ENCODE measurements around the gene WDFY3. TPM values are rescaled to one million over a fixed set of nuclear protein-coding genes. Genes with fewer than 3 reads are reported as not detected.

Gene WDFY3
- total and polyA plus RNA-seq, 2 donors (not counting 1 experiment from before 2014, with no cell fraction given), result 0.05 to 0.36 TPM

DNA sequence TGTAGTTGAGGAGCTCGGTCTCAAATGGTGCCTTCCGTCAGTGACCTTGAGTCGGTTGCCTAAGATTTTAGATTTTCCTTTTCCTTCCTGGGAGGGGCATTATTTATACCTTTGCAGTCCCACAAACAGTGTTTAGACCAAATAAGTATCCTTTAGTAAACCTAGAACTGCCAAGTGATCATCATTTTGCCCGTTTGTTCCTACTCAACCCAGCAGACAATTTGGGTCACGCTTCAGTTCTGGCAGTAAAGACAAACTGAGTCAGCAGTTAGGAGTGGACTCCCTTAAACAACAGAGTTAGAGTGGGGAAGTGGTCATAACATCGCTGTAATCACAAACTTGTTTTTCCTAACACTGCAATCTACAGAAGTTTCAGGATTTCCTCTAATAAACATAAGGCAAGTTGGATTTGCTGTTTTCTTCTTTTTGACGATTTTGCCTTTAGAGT is 777 bp upstream of the WDFY3 start:
- no peaks in the 10 kb centered on the region for H3K9me3 Mint-ChIP-seq (ENCODE audit: insufficient read depth)
- Histone ChIP-seq H3K4me3 (ENCODE audit: control extremely low read depth in 1 of 5, extremely low read depth in 1 of 5, insufficient read depth in 1 of 5, low read depth in 2 of 5, low read length in 4 of 5) (peak overlapping the region in 2 of 5 experiments; percentile 39 to 46), H2AFZ (ENCODE audit: insufficient read depth, low read depth, low read length, poor library complexity, severe bottlenecking) (peak overlapping the region; percentile 58), H3K27me3 (replicated peaks in 1 of 4; ENCODE audit: control extremely low read depth in 1 of 4, control insufficient read depth in 3 of 4, insufficient read depth in 4 of 4, low read length in 3 of 4) (peaks cover 0 to 41% (median 26%) of the 10 kb centered on the region in 4 experiments), H3K27ac (ENCODE audit: low read length in 2 of 2) (no peak overlapping the region), H3K4me2 (replicated peaks; ENCODE audit: low read depth, low read length, poor library complexity, severe bottlenecking) (peak overlapping the region; percentile 81), H3K4me1 (ENCODE audit: control insufficient read depth in 2 of 2, insufficient read depth in 2 of 2, low read length in 2 of 2) (peaks cover 20% of the 10 kb centered on the region in 2 donors), H3K36me3 (replicated peaks in 1 of 2; ENCODE audit: control extremely low read depth in 1 of 2, control insufficient read depth in 1 of 2, extremely low read depth in 1 of 2, insufficient read depth in 2 of 2, low read length in 1 of 2) (no peaks in the 10 kb centered on the region), H4K20me1 (ENCODE audit: control insufficient read depth, insufficient read depth, low read length, poor library complexity, severe bottlenecking) (no peaks in the 10 kb centered on the region), H3K79me2 (ENCODE audit: control insufficient read depth, insufficient read depth, low read length) (no peaks in the 10 kb centered on the region), H3K9ac (ENCODE audit: low read length) (no peak overlapping the region), H3K9me3 (ENCODE audit: control extremely low read depth in 1 of 3, control insufficient read depth in 2 of 3, insufficient read depth in 1 of 3, low read length in 2 of 3) (peaks cover 0 to 5% (median 0%) of the 10 kb centered on the region in 3 donors)
- POLR2A ChIA-PET, result no interaction called here
- intact Hi-C loops (cut with micrococcal nuclease), result no loop called here
- WGBS (ENCODE audit: insufficient coverage), result 0% methylated on average over 2 of the region's 7 CpGs
- peak; percentile 14 for DNase-seq
- peaks cover 38% of the 10 kb centered on the region for H3K27me3 Mint-ChIP-seq
- peak overlapping the region; percentile 89 for H3K4me3 Mint-ChIP-seq
- no peak for TF ChIP-seq EZH2 (IDR thresholded peaks at IDR 0.05; ENCODE audit: borderline replicate concordance, insufficient read depth, low read depth, low read length, poor library complexity, severe bottlenecking)
- TF ChIP-seq, protein P1, sequence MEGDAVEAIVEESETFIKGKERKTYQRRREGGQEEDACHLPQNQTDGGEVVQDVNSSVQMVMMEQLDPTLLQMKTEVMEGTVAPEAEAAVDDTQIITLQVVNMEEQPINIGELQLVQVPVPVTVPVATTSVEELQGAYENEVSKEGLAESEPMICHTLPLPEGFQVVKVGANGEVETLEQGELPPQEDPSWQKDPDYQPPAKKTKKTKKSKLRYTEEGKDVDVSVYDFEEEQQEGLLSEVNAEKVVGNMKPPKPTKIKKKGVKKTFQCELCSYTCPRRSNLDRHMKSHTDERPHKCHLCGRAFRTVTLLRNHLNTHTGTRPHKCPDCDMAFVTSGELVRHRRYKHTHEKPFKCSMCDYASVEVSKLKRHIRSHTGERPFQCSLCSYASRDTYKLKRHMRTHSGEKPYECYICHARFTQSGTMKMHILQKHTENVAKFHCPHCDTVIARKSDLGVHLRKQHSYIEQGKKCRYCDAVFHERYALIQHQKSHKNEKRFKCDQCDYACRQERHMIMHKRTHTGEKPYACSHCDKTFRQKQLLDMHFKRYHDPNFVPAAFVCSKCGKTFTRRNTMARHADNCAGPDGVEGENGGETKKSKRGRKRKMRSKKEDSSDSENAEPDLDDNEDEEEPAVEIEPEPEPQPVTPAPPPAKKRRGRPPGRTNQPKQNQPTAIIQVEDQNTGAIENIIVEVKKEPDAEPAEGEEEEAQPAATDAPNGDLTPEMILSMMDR (IDR thresholded peaks at IDR 0.05), result no peak
- no peak for ATAC-seq (ENCODE audit: low read depth)
- H3K4me1 Mint-ChIP-seq, result peaks cover 14% of the 10 kb centered on the region
- no peak overlapping the region for H3K27ac Mint-ChIP-seq
- CTCF ChIA-PET, result no interaction called here

- H3K27ac ChIP-seq (ENCODE audit: low read length in 2 of 2), result no peak overlapping the region
- CTCF ChIA-PET, result no interaction called here
- H4K20me1 ChIP-seq (ENCODE audit: control insufficient read depth, insufficient read depth, low read length, poor library complexity, severe bottlenecking), result no peaks in the 10 kb centered on the region
- H3K4me3 ChIP-seq (ENCODE audit: control extremely low read depth in 1 of 5, extremely low read depth in 1 of 5, insufficient read depth in 1 of 5, low read depth in 2 of 5, low read length in 4 of 5), result peak overlapping the region in 4 of 5 experiments; percentile 6 to 76 (median 46)
- peaks cover 0 to 36% (median 28%) of the 10 kb centered on the region in 4 experiments for H3K27me3 ChIP-seq (replicated peaks in 1 of 4; ENCODE audit: control extremely low read depth in 1 of 4, control insufficient read depth in 3 of 4, insufficient read depth in 4 of 4, low read length in 3 of 4)
- H3K9me3 ChIP-seq (ENCODE audit: control extremely low read depth in 1 of 3, control insufficient read depth in 2 of 3, insufficient read depth in 1 of 3, low read length in 2 of 3), result peaks cover 0 to 5% (median 0%) of the 10 kb centered on the region in 3 donors
- POLR2A ChIA-PET, result no interaction called here
- 6% methylated on average over 98 of the region's 98 CpGs for WGBS (ENCODE audit: insufficient coverage)
- Mint-ChIP-seq H3K4me1 (peaks cover 14% of the 10 kb centered on the region), H3K27ac (no peak overlapping the region), H3K4me3 (peak overlapping the region; percentile 76), H3K9me3 (ENCODE audit: insufficient read depth) (no peaks in the 10 kb centered on the region), H3K27me3 (peaks cover 43% of the 10 kb centered on the region)
- intact Hi-C loops (cut with micrococcal nuclease), result no loop called here
- peak overlapping the region; percentile 42 for H2AFZ ChIP-seq (ENCODE audit: insufficient read depth, low read depth, low read length, poor library complexity, severe bottlenecking)
- H3K36me3 ChIP-seq (replicated peaks in 1 of 2; ENCODE audit: control extremely low read depth in 1 of 2, control insufficient read depth in 1 of 2, extremely low read depth in 1 of 2, insufficient read depth in 2 of 2, low read length in 1 of 2), result no peaks in the 10 kb centered on the region
- H3K4me1 ChIP-seq (ENCODE audit: control insufficient read depth in 2 of 2, insufficient read depth in 2 of 2, low read length in 2 of 2), result peaks cover 20% of the 10 kb centered on the region in 2 donors
- H3K9ac ChIP-seq (ENCODE audit: low read length), result peak overlapping the region; percentile 52
- TF ChIP-seq, protein P1 (IDR thresholded peaks at IDR 0.05), result no peak
- no peak for TF ChIP-seq EZH2 (IDR thresholded peaks at IDR 0.05; ENCODE audit: borderline replicate concordance, insufficient read depth, low read depth, low read length, poor library complexity, severe bottlenecking)
- peak; percentile 7 for DNase-seq
- ATAC-seq (ENCODE audit: low read depth), result no peak
- peak overlapping the region; percentile 81 for H3K4me2 ChIP-seq (replicated peaks; ENCODE audit: low read depth, low read length, poor library complexity, severe bottlenecking)
- no peaks in the 10 kb centered on the region for H3K79me2 ChIP-seq (ENCODE audit: control insufficient read depth, insufficient read depth, low read length)
Observed at GRCh38 chr4:84965553-84966381, 723 bp downstream of the WDFY3 start.

All from B cell (primary cell).